ENCODE data around the gene IMP4.

- TF ChIP-seq EZH2 (IDR thresholded peaks at IDR 0.05; ENCODE audit: borderline replicate concordance, insufficient read depth, low read depth, low read length, poor library complexity, severe bottlenecking) (no peak), CTCF (IDR thresholded peaks at IDR 0.05) (peak; percentile 98)
Observed at GRCh38 chr2:130332271-130333073, 10.2 kb upstream of the IMP4 start.

Data from B cell (primary cell).